H1 (cell line): ENCODE results near the gene LRRTM4. TPM values are rescaled to one million over a fixed set of nuclear protein-coding genes. Genes with fewer than 3 reads are reported as not detected.

Source experiments
- CTCF ChIA-PET: fragments of 300-600 bp; sonication (Branson Sonifier 250); formaldehyde crosslinking; loops from one replicate; lab custom pipeline; 2021; ENCODE audit not compliant: partially characterized antibody; lab: Charles Lee
- POLR2A ChIA-PET: fragments of 300-600 bp; sonication (Branson Sonifier 250); formaldehyde crosslinking; loops from one replicate; lab custom pipeline; 2021; ENCODE audit warnings: inconsistent platforms; ENCODE audit not compliant: partially characterized antibody; lab: Charles Lee
- DNase-seq, 2 experiments: peaks; one replicate each; pipeline versions ENCODE4 v3.0.0 to v3.0.0-alpha.2; 2010 to 2022; ENCODE audit warnings: low spot score in 2 of 2, low read depth in 1 of 2, mixed read lengths in 1 of 2
- FAIRE-seq: peaks from 2 replicates; lab custom pipeline; 2011; peaks lifted over from hg19 to GRCh38; lab: Jason Lieb, UNC
- H2AFZ ChIP-seq: 2 replicates; pipeline ENCODE4 v1.8.1; 2012; ENCODE audit warnings: low read length, inconsistent platforms
- H2AK5ac ChIP-seq: 2 replicates; pipeline ENCODE4 v1.6.1; 2013; ENCODE audit warnings: low read depth, low read length
- H2BK120ac ChIP-seq: replicated peaks from 2 replicates; pipeline ENCODE3; 2013; ENCODE audit warnings: low read depth, low read length, inconsistent platforms
- H2BK12ac ChIP-seq: 2 replicates; pipeline ENCODE4 v1.6.1; 2013; ENCODE audit warnings: low read depth, low read length
- H2BK15ac ChIP-seq: 2 replicates; pipeline ENCODE4 v1.6.1; 2013; ENCODE audit warnings: low read length
- H2BK20ac ChIP-seq: 2 replicates; pipeline ENCODE4 v1.6.1; 2013; ENCODE audit warnings: low read length
- H2BK5ac ChIP-seq: 2 replicates; pipeline ENCODE4 v1.6.1; 2013; ENCODE audit warnings: low read depth, low read length
- H3K14ac ChIP-seq: 2 replicates; pipeline ENCODE4 v1.6.1; 2013; ENCODE audit warnings: inconsistent platforms; ENCODE audit not compliant: insufficient read length
- H3K18ac ChIP-seq: 2 replicates; pipeline ENCODE4 v1.6.1; 2013; ENCODE audit warnings: low read length; ENCODE audit errors: extremely low read depth
- H3K23ac ChIP-seq: 2 replicates; pipeline ENCODE4 v1.6.1; 2013; ENCODE audit warnings: inconsistent platforms; ENCODE audit not compliant: insufficient read length
- H3K23me2 ChIP-seq: 2 replicates; pipeline ENCODE4 v1.6.1; 2013; ENCODE audit warnings: low read depth, low read length
- H3K27ac ChIP-seq: 2 replicates; pipeline ENCODE4 v1.6.1; 2011; ENCODE audit warnings: low read depth, low read length, inconsistent platforms
- H3K27me3 ChIP-seq, 4 experiments: replicated peaks in 1 of 4; 1 replicate in 1 of 4; 2 replicates in 3 of 4; pipeline versions ENCODE4 v1.6.1 to v1.8.1; 2011 to 2013; ENCODE audit warnings: low read length in 3 of 4, mild to moderate bottlenecking in 3 of 4, inconsistent platforms in 2 of 4, mixed read lengths in 2 of 4, moderate library complexity in 1 of 4; ENCODE audit not compliant: control insufficient read depth in 3 of 4, insufficient read depth in 3 of 4; ENCODE audit errors: extremely low read depth in 1 of 4
- H3K36me3 ChIP-seq, 4 experiments: 2 replicates each; pipeline versions ENCODE4 v1.6.1 to v1.8.1; 2011 to 2013; ENCODE audit warnings: mild to moderate bottlenecking in 4 of 4, low read length in 3 of 4, moderate library complexity in 2 of 4, control low read depth in 1 of 4, inconsistent platforms in 1 of 4; ENCODE audit not compliant: insufficient read depth in 4 of 4, control insufficient read depth in 2 of 4
- H3K4ac ChIP-seq: replicated peaks from 2 replicates; pipeline ENCODE3; 2013; ENCODE audit warnings: low read length, low read depth, mixed read lengths, inconsistent platforms; ENCODE audit not compliant: insufficient read length
- H3K4me1 ChIP-seq, 4 experiments: replicated peaks in 1 of 4; 1 replicate in 1 of 4; 2 replicates in 3 of 4; pipeline versions ENCODE4 v1.6.1 to v1.8.1; 2011 to 2013; ENCODE audit warnings: low read length in 3 of 4, inconsistent platforms in 2 of 4, mixed read lengths in 1 of 4; ENCODE audit not compliant: insufficient read depth in 4 of 4, control insufficient read depth in 3 of 4
- H3K4me2 ChIP-seq, 2 experiments: 2 replicates each; pipeline versions ENCODE4 v1.6.1 to v1.8.1; 2011 to 2013; ENCODE audit warnings: low read depth in 2 of 2, low read length in 2 of 2, control low read depth in 1 of 2, inconsistent platforms in 1 of 2, mild to moderate bottlenecking in 1 of 2; ENCODE audit not compliant: insufficient read depth in 1 of 2
- H3K4me3 ChIP-seq, 4 experiments: fragments of 200-600, 300-600 bp in 1 of 4; sonication (generic), shearing (Covaris generic), sonication (Bioruptor Twin) in 1 of 4; 2 replicates each; pipeline versions ENCODE4 v1.5.1 to v1.8.1; 2011 to 2016; ENCODE audit warnings: low read length in 4 of 4, low read depth in 3 of 4, control low read depth in 2 of 4, inconsistent platforms in 2 of 4, mild to moderate bottlenecking in 2 of 4, mixed read lengths in 1 of 4, moderate library complexity in 1 of 4; ENCODE audit not compliant: insufficient read depth in 2 of 4; ENCODE audit errors: extremely low read depth in 1 of 4
- H3K56ac ChIP-seq: replicated peaks from 2 replicates; pipeline ENCODE3; 2013; ENCODE audit warnings: low read depth, mild to moderate bottlenecking, mixed read lengths, low read length, inconsistent platforms; ENCODE audit not compliant: insufficient read length
- H3K79me1 ChIP-seq: 2 replicates; pipeline ENCODE4 v1.6.1; 2013; ENCODE audit warnings: low read depth, low read length, control low read depth
- H3K79me2 ChIP-seq, 2 experiments: 2 replicates each; pipeline versions ENCODE4 v1.6.1 to v1.8.1; 2012 to 2013; ENCODE audit warnings: low read length in 2 of 2, mild to moderate bottlenecking in 2 of 2, inconsistent platforms in 1 of 2; ENCODE audit not compliant: insufficient read depth in 2 of 2, control insufficient read depth in 1 of 2
- H3K9ac ChIP-seq, 4 experiments: replicated peaks in 1 of 4; 1 replicate in 1 of 4; 2 replicates in 3 of 4; pipeline versions ENCODE4 v1.6.1 to v1.8.1; 2011 to 2013; ENCODE audit warnings: low read depth in 3 of 4, low read length in 3 of 4, control low read depth in 2 of 4, mild to moderate bottlenecking in 2 of 4, moderate library complexity in 2 of 4, inconsistent platforms in 1 of 4; ENCODE audit errors: extremely low read depth in 1 of 4
- H3K9me3 ChIP-seq, 2 experiments: 2 replicates each; pipeline versions ENCODE4 v1.6.1 to v1.8.1; 2012 to 2013; ENCODE audit warnings: mild to moderate bottlenecking in 2 of 2, moderate library complexity in 2 of 2, control low read depth in 1 of 2, inconsistent platforms in 1 of 2, low read depth in 1 of 2, low read length in 1 of 2, mixed read lengths in 1 of 2; ENCODE audit not compliant: insufficient read depth in 2 of 2
- H4K20me1 ChIP-seq, 2 experiments: replicated peaks in 1 of 2; 2 replicates each; pipeline versions ENCODE3 to v1.8.1; 2011 to 2013; ENCODE audit warnings: inconsistent platforms in 2 of 2, low read length in 2 of 2, mild to moderate bottlenecking in 1 of 2; ENCODE audit not compliant: insufficient read depth in 2 of 2, control insufficient read depth in 1 of 2
- H4K5ac ChIP-seq: 2 replicates; pipeline ENCODE4 v1.6.1; 2013; ENCODE audit warnings: low read length, low read depth, mixed read lengths, inconsistent platforms; ENCODE audit not compliant: insufficient read length
- H4K8ac ChIP-seq: 2 replicates; pipeline ENCODE4 v1.8.0; 2013; ENCODE audit warnings: mild to moderate bottlenecking, moderate library complexity, low read length, inconsistent platforms; ENCODE audit not compliant: insufficient read depth; ENCODE audit errors: extremely low read depth
- H4K91ac ChIP-seq: replicated peaks from 2 replicates; pipeline ENCODE3; 2013; ENCODE audit warnings: low read length, mixed read lengths, inconsistent platforms; ENCODE audit not compliant: insufficient read length
- CEBPB ChIP-seq: IDR thresholded peaks from 2 replicates; pipeline ENCODE4 v1.6.1; 2012; ENCODE audit warnings: low read depth, low read length
- CREB1 ChIP-seq: IDR thresholded peaks from 2 replicates; pipeline ENCODE4 v1.6.1; 2012; ENCODE audit warnings: inconsistent platforms
- EZH2 ChIP-seq: fragments of 200-600 bp; sonication (generic); IDR thresholded peaks from 2 replicates; pipeline ENCODE4 v1.7.1; 2012; ENCODE audit warnings: low read depth, mild to moderate bottlenecking, moderate library complexity, low read length, inconsistent platforms; ENCODE audit not compliant: severe bottlenecking
- GABPA ChIP-seq: IDR thresholded peaks from 2 replicates; pipeline ENCODE4 v1.6.1; 2011; ENCODE audit warnings: mild to moderate bottlenecking, low read length, moderate library complexity, borderline replicate concordance; ENCODE audit not compliant: insufficient read depth
- KDM4A ChIP-seq: IDR thresholded peaks from one replicate; pipeline ENCODE4 v1.7.1; 2012; ENCODE audit warnings: low read depth, mild to moderate bottlenecking, moderate library complexity, low read length, inconsistent platforms; ENCODE audit not compliant: severe bottlenecking
- RFX5 ChIP-seq: IDR thresholded peaks from 2 replicates; pipeline ENCODE4 v1.6.1; 2011; ENCODE audit warnings: low read depth, low read length, improper control_type of control experiment, borderline replicate concordance
- SIN3A ChIP-seq, 2 experiments: IDR thresholded peaks in 1 of 2; conservative IDR thresholded peaks in 1 of 2; 2 replicates each; pipeline ENCODE4 v1.6.1; 2011 to 2012; ENCODE audit warnings: low read length in 2 of 2, improper control_type of control experiment in 1 of 2, low read depth in 1 of 2, mild to moderate bottlenecking in 1 of 2
- SUZ12 ChIP-seq: fragments of 200-600 bp; sonication (generic); IDR thresholded peaks from 2 replicates; pipeline ENCODE4 v1.6.1; 2012; ENCODE audit warnings: mild to moderate bottlenecking, inconsistent platforms, low read length, moderate library complexity, mixed read lengths
- polyA plus RNA-seq, 7 experiments: library from polyadenylated mRNA; depleted of rRNA in 3 of 7; stranded (reverse) in 5 of 7; unstranded in 2 of 7; fragments of >200 nt in 5 of 7; fragments of 200-250 nt in 2 of 7; gene quantifications; 1 replicate in 5 of 7; 2 replicates in 1 of 7; 4 replicates in 1 of 7; pipeline versions ENCODE4 v1.2.1 to v1.2.3, GENCODE V29; 2011 to 2013; ENCODE audit warnings: missing spikeins in 2 of 7, mixed read lengths in 2 of 7
- total RNA-seq: library from RNA; stranded (reverse); fragmentation: NEBNext Ultra II Directional; extraction: Animal tissue kit (Norgen Biotek cat#: 25700); gene quantifications from 2 replicates; pipeline ENCODE4 v1.2.1, GENCODE V29; 2021

LRRTM4 gene
- total and polyA plus RNA-seq, 2 of the 8 experiments (the other 6 are each of a cell fraction or from before 2014, with no cell fraction given) = 3.6 to 9.5 TPM

DNA sequence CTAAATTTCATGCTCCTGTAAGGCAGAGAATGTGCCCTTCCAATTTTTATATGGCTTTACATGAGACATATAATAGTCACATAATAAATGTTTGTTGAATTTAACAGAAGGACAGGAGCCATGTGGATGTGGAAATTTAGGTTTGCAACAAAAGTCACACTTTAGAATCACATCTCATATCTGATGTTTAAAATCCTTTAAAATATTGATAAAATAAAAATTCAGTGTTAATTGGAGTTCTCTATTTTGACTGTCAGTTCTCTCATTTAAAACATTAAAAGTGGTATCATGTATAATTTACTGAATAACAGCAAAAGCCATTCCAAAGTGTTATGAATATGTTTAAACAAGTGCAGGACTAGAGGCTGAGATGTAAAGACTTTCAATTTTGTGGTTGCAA, 594.1 kb downstream of the LRRTM4 start:
- H2BK15ac ChIP-seq = no peak overlapping the region
- H3K4me3 ChIP-seq = no peak overlapping the region
- no peak overlapping the region for H2BK20ac ChIP-seq
- H4K8ac ChIP-seq = no peak overlapping the region
- FAIRE-seq (no peak), DNase-seq (no peak)
- no peak overlapping the region for H2AFZ ChIP-seq
- no peak overlapping the region for H4K91ac ChIP-seq
- H3K14ac ChIP-seq = no peak overlapping the region
- no peaks in the 10 kb centered on the region for H3K9me3 ChIP-seq
- no peak overlapping the region for H3K9ac ChIP-seq
- no peak overlapping the region for H3K23ac ChIP-seq
- H2BK12ac ChIP-seq = no peak overlapping the region
- no peak overlapping the region for H3K56ac ChIP-seq
- CTCF ChIA-PET = no interaction called here
- H3K79me1 ChIP-seq = no peaks in the 10 kb centered on the region
- no peak overlapping the region for H3K27ac ChIP-seq
- H3K36me3 ChIP-seq = no peaks in the 10 kb centered on the region
- H3K23me2 ChIP-seq = no peaks in the 10 kb centered on the region
- no peak overlapping the region for H2BK5ac ChIP-seq
- POLR2A ChIA-PET = no interaction called here
- H2AK5ac ChIP-seq = no peak overlapping the region
- no peak overlapping the region for H4K5ac ChIP-seq
- no peak overlapping the region for H3K18ac ChIP-seq
- H3K27me3 ChIP-seq = no peaks in the 10 kb centered on the region
- no peak overlapping the region for H3K4me2 ChIP-seq
- H3K4me1 ChIP-seq = no peaks in the 10 kb centered on the region
- H3K4ac ChIP-seq = no peak overlapping the region
- H4K20me1 ChIP-seq = no peaks in the 10 kb centered on the region
- H3K79me2 ChIP-seq = no peaks in the 10 kb centered on the region
- no peak overlapping the region for H2BK120ac ChIP-seq
- TF ChIP-seq RFX5 (no peak), CEBPB (no peak), CREB1 (no peak), KDM4A (no peak), GABPA (no peak), SIN3A (conservative IDR thresholded peaks at IDR 0.05 in 1 of 2, IDR thresholded peaks at IDR 0.05 in 1 of 2; ENCODE audit: low read depth in 1 of 2, low read length in 2 of 2) (no peak), SUZ12 (no peak), EZH2 (no peak)
